Ascending aorta (tissue), 2 donors: ENCODE results near the gene AQP5. TPM values are rescaled to one million over a fixed set of nuclear protein-coding genes. Genes with fewer than 3 reads are reported as not detected.

Source experiments
- DNase-seq, 2 donors: peaks; one replicate each; pipeline ENCODE4 v3.0.0-alpha.2; 2019; ENCODE audit warnings: low spot score in 2 of 2
- H3K27ac ChIP-seq, 2 donors: fragments of 200-600 bp; sonication (generic); one replicate each; pipeline ENCODE4 v1.5.1; 2016 to 2017; ENCODE audit warnings: mild to moderate bottlenecking in 1 of 2
- H3K27me3 ChIP-seq: fragments of 200-600 bp; sonication (generic); one replicate; pipeline ENCODE4 v1.5.1; 2017
- H3K36me3 ChIP-seq, 2 donors: fragments of 200-600 bp; sonication (generic); one replicate each; pipeline ENCODE4 v1.5.1; 2016
- H3K4me1 ChIP-seq, 2 donors: fragments of 200-600 bp; sonication (generic); one replicate each; pipeline ENCODE4 v1.5.1; 2016 to 2017; ENCODE audit warnings: mild to moderate bottlenecking in 1 of 2
- H3K4me3 ChIP-seq, 2 donors: fragments of 200-600 bp; sonication (generic); one replicate each; pipeline ENCODE4 v1.5.1; 2016 to 2017; ENCODE audit warnings: mild to moderate bottlenecking in 1 of 2
- H3K9me3 ChIP-seq, 2 donors: fragments of 200-600 bp; sonication (generic); one replicate each; pipeline ENCODE4 v1.5.1; 2016
- intact Hi-C: fragments of 100-400 bp; cut with DNase I; formaldehyde crosslinking; loops from one replicate; pipeline ENCODE4 v1.15.1; 2023
- total RNA-seq: library from RNA; depleted of rRNA; stranded (reverse); fragments of >200 nt; gene quantifications from one replicate; pipeline ENCODE4 v1.1.0, GENCODE V29; 2016
- TF ChIP-seq, protein P1 (sequence below), 3 experiments: fragments of 200-600 bp in 2 of 3; fragments of 450-650 bp in 1 of 3; sonication (generic) in 2 of 3; IDR thresholded peaks; one replicate each; pipeline ENCODE4 v1.5.1; 2016 to 2019; ENCODE audit warnings: antibody characterized with exemption in 3 of 3, mild to moderate bottlenecking in 1 of 3, moderate library complexity in 1 of 3

The AQP5 gene
- total RNA-seq, 1 donor from 2014 or later, result not detected

DNA sequence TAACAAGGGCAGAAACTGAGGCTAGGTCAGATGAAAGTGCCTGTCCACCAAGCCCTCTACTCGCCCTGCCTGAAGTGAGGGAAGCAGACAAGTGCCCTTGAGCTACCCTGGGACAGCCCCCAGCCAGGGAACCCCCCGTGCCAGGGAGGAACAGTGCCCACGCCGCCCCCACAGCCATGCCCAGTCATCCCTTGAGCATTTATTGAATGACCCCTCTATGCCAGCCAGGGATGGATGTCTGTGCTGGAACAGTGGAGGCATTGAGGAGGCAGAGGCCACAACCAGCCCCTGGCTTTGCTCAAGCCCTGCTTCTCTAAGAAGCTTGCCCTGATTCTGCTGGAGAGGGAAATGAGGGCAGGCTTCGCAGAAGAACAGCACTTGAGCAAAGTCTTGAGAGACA lies 7.4 kb downstream of the AQP5 start:
- intact Hi-C loops, result loop anchor here (10.0 kb wide), 1 partner anchor 196 kb away; the partner anchor contains the start of gene CERS5
- no peak for DNase-seq
- Histone ChIP-seq H3K36me3 (no peaks in the 10 kb centered on the region), H3K4me1 (peaks cover 0 to 10% of the 10 kb centered on the region in 2 donors), H3K9me3 (no peaks in the 10 kb centered on the region), H3K27me3 (no peaks in the 10 kb centered on the region), H3K27ac (no peak overlapping the region), H3K4me3 (no peak overlapping the region)
- TF ChIP-seq, protein P1, sequence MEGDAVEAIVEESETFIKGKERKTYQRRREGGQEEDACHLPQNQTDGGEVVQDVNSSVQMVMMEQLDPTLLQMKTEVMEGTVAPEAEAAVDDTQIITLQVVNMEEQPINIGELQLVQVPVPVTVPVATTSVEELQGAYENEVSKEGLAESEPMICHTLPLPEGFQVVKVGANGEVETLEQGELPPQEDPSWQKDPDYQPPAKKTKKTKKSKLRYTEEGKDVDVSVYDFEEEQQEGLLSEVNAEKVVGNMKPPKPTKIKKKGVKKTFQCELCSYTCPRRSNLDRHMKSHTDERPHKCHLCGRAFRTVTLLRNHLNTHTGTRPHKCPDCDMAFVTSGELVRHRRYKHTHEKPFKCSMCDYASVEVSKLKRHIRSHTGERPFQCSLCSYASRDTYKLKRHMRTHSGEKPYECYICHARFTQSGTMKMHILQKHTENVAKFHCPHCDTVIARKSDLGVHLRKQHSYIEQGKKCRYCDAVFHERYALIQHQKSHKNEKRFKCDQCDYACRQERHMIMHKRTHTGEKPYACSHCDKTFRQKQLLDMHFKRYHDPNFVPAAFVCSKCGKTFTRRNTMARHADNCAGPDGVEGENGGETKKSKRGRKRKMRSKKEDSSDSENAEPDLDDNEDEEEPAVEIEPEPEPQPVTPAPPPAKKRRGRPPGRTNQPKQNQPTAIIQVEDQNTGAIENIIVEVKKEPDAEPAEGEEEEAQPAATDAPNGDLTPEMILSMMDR (IDR thresholded peaks at IDR 0.05), result no peak

DNA sequence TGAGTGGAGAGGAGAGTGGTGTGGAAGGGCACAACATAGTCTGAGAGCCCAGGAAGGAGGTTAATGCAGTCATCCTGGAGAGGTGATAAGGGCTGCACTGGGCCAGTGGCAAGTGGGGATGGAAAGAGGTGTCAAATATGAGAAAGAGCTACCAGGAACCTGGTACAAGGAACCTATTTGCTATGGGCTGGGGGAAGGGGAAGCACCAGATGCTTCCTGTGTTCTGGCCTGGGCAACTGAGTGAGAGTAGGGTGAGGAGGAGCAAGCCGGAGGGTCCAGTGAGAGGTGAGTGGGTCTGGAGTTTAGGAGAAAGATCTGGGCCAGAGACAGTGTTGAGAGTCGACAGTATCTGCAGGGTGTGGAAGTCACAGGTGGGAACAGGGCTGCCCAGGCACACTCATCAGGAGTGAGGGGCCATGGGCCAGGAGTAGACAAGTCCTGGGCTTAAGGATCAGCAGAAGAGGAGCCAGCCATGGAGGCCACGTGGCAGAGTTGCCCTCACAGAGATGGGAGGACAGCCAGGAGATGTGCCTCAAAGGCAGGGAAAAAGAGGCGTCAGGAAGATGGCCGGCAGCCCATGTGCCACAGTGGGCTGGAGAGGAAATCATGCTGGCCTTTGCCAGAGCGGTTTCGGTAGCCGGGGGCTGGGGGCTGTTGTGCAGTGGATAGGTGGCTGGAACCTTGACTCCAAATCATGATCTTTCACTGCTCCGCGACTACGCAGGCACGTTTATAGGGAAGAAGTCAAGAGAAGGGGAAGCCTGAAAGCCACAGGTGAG lies 8.2 kb downstream of the AQP5 start:
- no peak for DNase-seq
- no peak overlapping the region for H3K27ac ChIP-seq
- intact Hi-C loops, result loop anchor here (10.0 kb wide), 1 partner anchor 195 kb away; the partner anchor contains the start of gene CERS5
- H3K36me3 ChIP-seq, result no peaks in the 10 kb centered on the region
- no peaks in the 10 kb centered on the region for H3K27me3 ChIP-seq
- TF ChIP-seq, protein P1 (IDR thresholded peaks at IDR 0.05), result no peak
- H3K4me3 ChIP-seq, result no peak overlapping the region
- peaks cover 0 to 16% of the 10 kb centered on the region in 2 donors for H3K4me1 ChIP-seq
- H3K9me3 ChIP-seq, result no peaks in the 10 kb centered on the region

DNA sequence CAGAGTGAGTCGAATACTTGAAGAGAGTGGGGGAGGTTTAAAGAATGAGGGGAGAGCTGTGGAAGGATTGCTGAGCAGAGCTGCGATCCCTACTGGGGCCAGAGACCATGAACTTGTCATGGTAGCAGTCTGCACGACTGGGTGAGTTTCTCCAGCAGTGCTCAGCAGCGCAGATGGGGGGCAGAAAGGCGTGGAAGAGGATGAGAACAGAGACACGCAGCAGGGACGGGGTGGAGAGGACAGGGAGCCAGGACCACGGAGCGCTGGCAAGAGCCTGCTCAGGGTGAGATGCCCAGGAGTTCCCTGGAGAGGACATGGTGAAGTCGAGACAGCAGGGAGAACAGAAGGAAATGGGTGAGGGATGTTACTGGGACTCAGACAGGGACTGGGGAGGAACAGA lies 9.0 kb downstream of the AQP5 start:
- TF ChIP-seq, protein P1 (IDR thresholded peaks at IDR 0.05), result no peak
- intact Hi-C loops, result no loop called here
- peaks cover 0 to 23% of the 10 kb centered on the region in 2 donors for H3K4me1 ChIP-seq
- no peaks in the 10 kb centered on the region for H3K36me3 ChIP-seq
- H3K4me3 ChIP-seq, result no peak overlapping the region
- no peak overlapping the region for H3K27ac ChIP-seq
- no peak for DNase-seq
- no peaks in the 10 kb centered on the region for H3K27me3 ChIP-seq
- H3K9me3 ChIP-seq, result no peaks in the 10 kb centered on the region

DNA sequence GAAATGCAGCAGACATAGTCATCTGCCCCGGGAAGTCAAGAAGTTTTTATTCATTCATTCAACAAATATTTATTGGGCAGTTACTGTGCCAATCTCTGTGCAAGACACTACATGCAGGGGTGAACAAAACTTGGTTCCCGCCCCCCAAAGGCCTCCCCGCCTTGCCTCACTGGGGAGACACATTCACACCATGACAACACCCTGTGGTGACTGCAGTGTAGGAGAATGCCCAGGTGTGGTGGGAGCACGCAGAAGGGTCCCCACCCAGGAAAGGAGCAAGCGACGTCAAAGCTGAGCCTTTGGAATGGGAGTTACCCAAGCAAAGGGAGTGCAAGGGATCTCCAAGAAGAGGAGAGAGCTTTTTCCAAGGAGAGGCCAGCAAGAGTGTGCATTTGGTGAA lies 9.5 kb downstream of the AQP5 start:
- peaks cover 0 to 23% of the 10 kb centered on the region in 2 donors for H3K4me1 ChIP-seq

DNA sequence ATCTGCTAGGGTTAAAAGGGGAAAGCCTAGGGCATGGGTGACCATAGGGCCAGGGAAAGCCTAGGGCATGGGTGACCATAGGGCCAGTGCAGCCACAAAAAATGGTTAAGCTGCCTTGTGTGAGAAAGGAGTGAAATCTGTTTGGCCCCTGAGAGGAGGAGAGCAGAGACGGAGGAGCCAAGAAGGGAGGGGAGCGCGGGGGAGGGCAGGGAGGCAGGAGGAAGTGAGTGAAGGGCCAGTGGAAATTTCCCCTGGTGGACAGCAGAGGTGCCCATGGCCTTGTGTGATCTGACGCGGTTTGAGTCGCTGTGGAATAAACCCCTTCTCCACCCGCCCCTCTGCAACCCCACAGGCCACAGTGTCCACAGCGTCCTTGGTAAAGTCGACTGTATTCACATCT lies 10.5 kb downstream of the AQP5 start:
- DNase-seq, result no peak
- intact Hi-C loops, result no loop called here

More for the DNA sequence above, 9.5 kb downstream of the AQP5 start:
- intact Hi-C loops, result no loop called here
- Histone ChIP-seq H3K27ac (no peak overlapping the region), H3K36me3 (no peaks in the 10 kb centered on the region), H3K27me3 (no peaks in the 10 kb centered on the region), H3K9me3 (no peaks in the 10 kb centered on the region), H3K4me3 (no peak overlapping the region)
- DNase-seq, result no peak
- TF ChIP-seq, protein P1 (IDR thresholded peaks at IDR 0.05), result no peak

More for the DNA sequence above, 10.5 kb downstream of the AQP5 start:
- Histone ChIP-seq H3K36me3 (no peaks in the 10 kb centered on the region), H3K9me3 (no peaks in the 10 kb centered on the region), H3K4me3 (no peak overlapping the region), H3K4me1 (peaks cover 0 to 22% of the 10 kb centered on the region in 2 donors), H3K27me3 (no peaks in the 10 kb centered on the region), H3K27ac (no peak overlapping the region)
- TF ChIP-seq, protein P1 (IDR thresholded peaks at IDR 0.05), result no peak
